Inflammatory macrophage treated with lipopolysaccharide for 4 hours (primary cell): Measurements from ENCODE around the gene OR6S1.
"Not testable (repeated sequence)": the region's sequence is repeated elsewhere in the genome, so short reads cannot be mapped to it uniquely, and the experiment has no call there.

Experiments
- DNase-seq: peaks from one replicate; pipeline ENCODE4 v3.0.0-alpha.2; 2020

The OR6S1 gene

GRCh38 chr14:20608383-20609110 lies 32.9 kb downstream of the OR6S1 start:
- DNase-seq, result no peak

GRCh38 chr14:20607617-20608016 lies 33.9 kb downstream of the OR6S1 start:
- DNase-seq, result no peak

GRCh38 chr14:20606902-20607242 lies 34.6 kb downstream of the OR6S1 start:
- no peak for DNase-seq

GRCh38 chr14:20606190-20606901 lies 35.1 kb downstream of the OR6S1 start:
- peak; percentile 53 for DNase-seq

- no peak for DNase-seq
Observed at GRCh38 chr14:20603813-20604690, 37.4 kb downstream of the OR6S1 start.

GRCh38 chr14:20602583-20602982 lies 38.9 kb downstream of the OR6S1 start:
- DNase-seq, result no peak

- DNase-seq, result no peak
Observed at GRCh38 chr14:20601522-20601921, 40.0 kb downstream of the OR6S1 start.

- DNase-seq, result peak; percentile 14
Observed at GRCh38 chr14:20597108-20597507, 44.4 kb downstream of the OR6S1 start.

GRCh38 chr14:20595726-20596125 lies 45.8 kb downstream of the OR6S1 start:
- DNase-seq, result not testable (repeated sequence)

- no peak for DNase-seq
Observed at GRCh38 chr14:20592574-20592973, 48.9 kb downstream of the OR6S1 start.

GRCh38 chr14:20591235-20591634 lies 50.3 kb downstream of the OR6S1 start, which contains the start of gene RNASE12:
Gene RNASE12 (minus strand): TSS chr14:20591376. CDS start chr14:20590723, 653 bp downstream.
- DNase-seq, result no peak
